HG03039 (cell line): ENCODE data around the gene UTF1.
"Not testable (repeated sequence)": the region's sequence is repeated elsewhere in the genome, so short reads cannot be mapped to it uniquely, and the experiment has no call there.

Experiments
- ATAC-seq: cut with Tn5 transposase; IDR thresholded peaks from one replicate; pipeline ENCODE4 v1.9.1; 2021; ENCODE audit warnings: mild to moderate bottlenecking, moderate library complexity; ENCODE audit not compliant: unreplicated experiment

The UTF1 gene

DNA sequence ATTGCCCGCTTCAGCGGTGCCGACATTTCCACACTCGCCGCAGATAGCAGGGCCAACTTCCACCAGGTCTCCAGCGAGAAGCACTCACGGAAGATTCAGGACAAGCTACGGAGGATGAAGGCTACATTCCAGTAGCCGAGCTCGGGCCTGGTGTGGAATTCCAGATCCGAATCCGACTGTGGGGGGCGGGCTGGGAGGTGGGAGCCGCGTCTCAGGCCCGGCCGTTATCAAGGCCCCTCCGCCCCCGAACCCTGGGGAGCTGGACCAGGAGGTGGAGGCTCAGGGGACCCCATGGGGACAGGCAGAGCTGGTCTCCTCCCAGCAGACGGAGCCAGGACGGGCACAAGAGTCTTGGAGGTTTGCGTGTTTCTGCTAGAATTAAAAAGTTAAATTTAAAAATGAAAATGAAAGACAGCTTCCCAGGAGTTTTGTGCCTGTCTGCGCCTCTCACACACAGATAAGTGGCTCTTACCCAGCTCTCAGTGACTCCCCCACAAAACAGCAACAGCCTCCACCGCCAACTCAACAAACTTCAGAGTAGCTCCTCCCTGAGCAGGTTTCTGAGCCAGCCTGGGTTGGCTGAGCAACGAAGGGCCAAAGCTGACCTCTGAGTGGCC lies 5.2 kb upstream of the UTF1 start:
- no peak for ATAC-seq

- ATAC-seq: no peak
These were observed 4.3 kb upstream of the UTF1 start for GRCh38 chr10:133225707-133226191.

- no peak for ATAC-seq
These were observed 3.7 kb upstream of the UTF1 start for GRCh38 chr10:133226251-133226808.

GRCh38 chr10:133227256-133227655 lies 2.8 kb upstream of the UTF1 start:
- no peak for ATAC-seq

DNA sequence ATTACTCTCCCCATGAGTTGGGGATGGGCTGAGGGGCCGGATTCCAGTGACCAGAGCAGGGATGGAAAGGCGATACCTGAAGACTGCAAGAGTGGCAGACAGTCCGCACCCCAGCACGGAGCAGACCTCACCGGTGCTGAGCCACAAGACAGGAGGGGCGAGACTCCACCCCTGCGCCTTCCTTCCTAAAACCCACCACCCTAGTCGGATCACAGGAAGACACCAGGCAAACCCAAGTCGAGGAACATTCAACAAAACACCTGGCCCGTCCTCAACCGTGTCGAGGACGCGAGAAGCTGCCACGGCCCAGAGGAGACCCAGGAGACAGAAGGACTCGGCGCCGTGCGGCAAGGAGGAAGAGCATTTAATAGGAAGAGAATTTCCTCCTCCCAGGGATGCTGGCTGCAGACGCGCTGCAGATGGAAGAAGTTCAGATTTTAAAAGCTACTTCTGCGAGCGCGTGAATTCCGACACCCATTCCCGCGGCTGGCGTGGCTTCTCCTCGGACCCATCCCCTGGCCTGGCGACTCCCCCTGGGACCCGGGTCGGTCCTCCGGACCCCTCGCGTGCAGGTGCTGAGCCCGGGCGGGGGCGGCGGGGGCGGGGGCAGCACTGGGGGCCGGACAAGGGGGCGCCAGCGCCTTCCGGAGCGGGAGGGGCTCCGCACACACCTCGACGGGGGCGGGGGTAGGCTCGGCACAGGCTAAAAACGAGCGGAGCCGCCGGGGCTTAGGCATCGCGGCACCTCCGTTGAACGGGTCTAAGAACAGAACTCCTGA lies 563 bp upstream of the UTF1 start:
- ATAC-seq: no peak

GRCh38 chr10:133230387-133231195 lies 574 bp downstream of the UTF1 start:
- no peak for ATAC-seq

- ATAC-seq: no peak
These were observed 1.4 kb downstream of the UTF1 start for GRCh38 chr10:133231244-133231945.

GRCh38 chr10:133231946-133232574 lies 2.0 kb downstream of the UTF1 start:
- ATAC-seq: no peak

DNA sequence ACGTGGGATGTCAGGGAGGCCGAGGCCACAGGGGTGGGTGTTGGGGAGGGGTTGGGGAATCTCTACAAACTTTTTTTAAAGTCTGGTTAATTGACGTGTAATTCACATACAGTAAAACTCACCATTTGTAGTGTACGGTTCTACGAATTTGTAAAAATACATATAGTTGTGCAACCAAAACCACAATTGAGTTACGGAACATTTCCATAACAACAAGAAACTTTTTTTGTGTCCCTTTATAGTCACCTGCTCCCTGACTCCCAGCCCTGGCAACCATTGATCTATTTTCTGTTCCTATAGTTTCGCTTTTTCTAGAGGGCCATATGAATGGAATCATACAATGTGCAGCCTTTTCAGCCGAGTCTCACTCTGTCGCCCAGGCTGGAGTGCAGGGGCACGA lies 4.8 kb downstream of the UTF1 start:
- not testable (repeated sequence) for ATAC-seq

GRCh38 chr10:133235265-133235855 lies 5.3 kb downstream of the UTF1 start:
- ATAC-seq: no peak

DNA sequence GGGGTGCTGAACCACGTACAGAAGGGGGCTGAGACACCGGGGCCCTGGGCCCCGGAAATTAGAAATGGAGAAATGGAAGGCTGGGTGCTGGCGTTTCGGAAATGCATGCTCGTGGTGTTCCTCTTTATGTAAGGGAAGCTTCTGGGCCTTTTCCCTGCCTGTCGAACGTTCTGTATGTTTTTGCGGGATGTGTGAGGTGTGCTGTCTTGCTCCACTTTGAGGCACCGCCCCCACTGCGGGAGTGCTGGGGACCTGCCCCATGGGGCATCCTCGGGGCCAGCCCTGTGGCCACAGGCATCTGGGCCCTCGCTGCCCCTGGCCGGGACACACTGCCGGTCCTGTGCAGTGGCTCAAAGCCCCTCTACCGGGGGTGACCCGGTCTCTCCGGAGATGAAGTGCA lies 5.9 kb downstream of the UTF1 start:
- ATAC-seq: no peak

- ATAC-seq: no peak
These were observed 6.6 kb downstream of the UTF1 start for GRCh38 chr10:133236401-133237240.

DNA sequence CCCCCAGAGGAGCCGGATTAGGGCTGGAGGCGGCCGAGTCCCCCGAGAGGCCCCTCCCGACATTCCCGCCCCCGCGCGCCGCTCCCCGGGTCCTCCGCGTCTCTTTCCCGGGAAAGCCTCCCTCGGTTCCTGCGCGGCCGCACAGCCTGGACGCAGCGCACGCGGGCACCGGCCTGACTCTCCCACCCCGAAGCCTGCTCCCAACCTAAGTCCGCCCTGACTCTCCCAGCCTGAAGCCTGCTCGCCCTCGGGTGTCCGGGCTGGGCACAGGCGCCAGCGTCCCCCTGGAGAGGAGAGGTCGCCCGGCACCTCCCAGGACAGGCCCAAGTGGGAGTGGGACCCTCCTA lies 7.2 kb downstream of the UTF1 start:
- no peak for ATAC-seq

- no peak for ATAC-seq
These were observed 7.8 kb downstream of the UTF1 start, which contains the start of gene VENTX for GRCh38 chr10:133237588-133238465. TSS of gene VENTX (plus strand) at chr10:133237855. CDS start at chr10:133237915, 60 bp downstream.

- no peak for ATAC-seq
These were observed 8.4 kb downstream of the UTF1 start for GRCh38 chr10:133238466-133238804.

DNA sequence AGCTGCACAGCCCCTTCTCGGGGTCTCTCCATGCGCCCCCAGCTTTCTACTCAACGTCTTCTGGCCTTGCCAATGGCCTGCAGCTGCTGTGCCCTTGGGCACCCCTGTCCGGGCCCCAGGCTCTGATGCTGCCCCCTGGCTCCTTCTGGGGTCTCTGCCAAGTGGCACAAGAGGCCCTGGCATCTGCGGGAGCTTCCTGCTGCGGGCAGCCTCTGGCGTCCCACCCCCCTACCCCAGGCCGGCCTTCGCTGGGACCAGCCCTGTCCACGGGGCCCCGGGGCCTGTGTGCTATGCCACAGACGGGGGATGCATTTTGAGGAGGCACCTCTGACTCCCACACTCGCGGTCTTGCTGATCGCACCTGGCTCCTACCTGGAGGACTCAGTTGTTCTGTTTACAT lies 10.0 kb downstream of the UTF1 start:
- ATAC-seq: no peak

DNA sequence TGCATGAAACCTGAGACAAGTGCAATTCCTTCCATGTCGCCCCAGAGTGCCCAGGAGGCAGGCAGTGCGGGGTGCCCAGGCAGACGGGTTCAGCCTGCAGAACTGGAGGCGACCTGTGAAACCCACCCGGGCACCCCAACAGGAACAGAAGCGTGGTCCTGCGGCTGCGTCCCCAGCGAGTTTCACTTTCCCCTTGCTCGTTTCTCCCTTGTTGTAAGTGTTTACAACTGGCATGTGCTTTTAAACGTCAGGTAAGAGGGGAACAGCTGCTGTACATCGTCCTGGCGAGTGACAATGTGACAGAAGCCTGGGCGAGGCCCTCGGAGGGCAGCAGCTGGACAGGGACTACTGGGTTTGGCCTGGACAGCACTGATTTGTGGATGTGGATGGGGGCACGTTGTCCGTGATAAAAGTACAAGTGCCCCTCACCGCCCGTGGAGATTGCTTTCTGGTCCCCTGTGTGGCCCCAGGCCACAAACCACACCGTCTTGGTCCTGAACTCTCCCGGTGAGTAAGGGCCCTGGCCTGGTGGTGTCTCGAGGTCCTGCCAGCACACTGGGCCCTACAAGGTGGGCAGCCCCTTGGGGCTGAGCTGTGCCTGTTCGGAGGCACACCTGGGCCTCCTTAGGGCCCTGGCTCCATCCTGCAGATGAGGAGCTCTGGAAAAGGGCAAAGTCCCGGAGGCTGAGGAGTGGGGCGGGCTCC lies 11.6 kb downstream of the UTF1 start:
- no peak for ATAC-seq
